Muscle of arm (tissue), 14 donors: ENCODE data around the gene DLX3. TPM values are rescaled to one million over a fixed set of nuclear protein-coding genes. Genes with fewer than 3 reads are reported as not detected.
"Not testable (repeated sequence)": the region's sequence is repeated elsewhere in the genome, so short reads cannot be mapped to it uniquely, and the experiment has no call there.

Experiments used
- DNase-seq: peaks from one replicate; pipeline ENCODE4 v3.0.0-alpha.2; 2013
- long read RNA-seq, 11 donors: transcript quantifications; one replicate each; lab custom pipeline, GENCODE V29; 2026
- polyA plus RNA-seq, 12 donors: library from polyadenylated mRNA; unstranded; fragments of 120-200 nt; gene quantifications; one replicate each; pipeline ENCODE4 v1.2.1, GENCODE V29; 2013; ENCODE audit not compliant: insufficient read length in 12 of 12

The DLX3 gene
- polyA plus RNA-seq: 1 to 10 TPM in 2 of 12 donors, under 1 TPM in 3, not detected in 7; 0.09 to 6.3 (median 0.42) TPM
- long read RNA-seq, donor 1, partial matches to known transcripts: 0 of 3 reads
- long read RNA-seq, donor 1, other reads (novel, unspliced or antisense): 0 of 3 reads
- long read RNA-seq, donor 2: 0 reads
- long read RNA-seq, donor 3: 0 reads
- long read RNA-seq, donor 4: 0 reads
- long read RNA-seq, donor 5: 0 reads
- long read RNA-seq, donor 6: 0 reads
- long read RNA-seq, donor 7: 0 reads
- long read RNA-seq, donor 8: 0 reads
- long read RNA-seq, donor 9: 0 reads
- long read RNA-seq, donor 10: 0 reads
- long read RNA-seq, donor 11: 0 reads

DNA sequence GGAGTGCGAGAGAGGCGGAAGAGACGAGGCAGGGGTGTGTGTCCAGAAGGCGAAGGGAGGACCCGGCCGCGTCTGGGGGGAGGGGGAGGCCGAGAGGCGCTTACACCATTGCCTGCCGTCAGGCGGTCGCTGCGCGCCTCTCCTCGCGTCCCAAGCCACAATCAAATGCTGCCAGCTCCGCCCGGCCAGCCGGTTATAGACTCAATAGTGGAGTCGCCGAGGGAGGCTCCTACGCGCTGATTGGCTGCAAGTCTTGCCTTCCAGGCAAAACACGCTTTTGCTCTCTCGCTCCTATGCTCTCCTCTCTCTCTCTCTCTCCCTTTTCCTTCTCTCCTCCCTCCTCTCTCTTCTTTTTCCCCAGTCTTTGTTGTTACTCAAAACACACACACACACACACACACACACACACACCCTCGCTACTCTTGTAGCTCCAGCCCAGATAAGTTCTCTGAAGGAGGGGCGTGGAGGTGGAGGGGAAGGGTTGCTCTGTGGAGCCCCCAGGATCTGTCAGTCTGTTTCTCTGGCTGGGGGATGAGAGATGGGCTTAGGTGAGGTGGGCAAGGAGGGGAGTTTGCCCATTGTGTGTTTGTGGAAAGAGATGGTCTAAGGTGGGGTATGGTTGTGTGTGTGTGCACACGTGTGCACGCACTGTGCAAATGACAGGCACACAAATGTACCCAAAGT, at the start of gene DLX3:
Gene DLX3 (minus strand): TSS at position 170 of the 684 bp plus-strand sequence. CDS start 226 bp downstream, outside the sequence.
- DNase-seq: no peak

DNA sequence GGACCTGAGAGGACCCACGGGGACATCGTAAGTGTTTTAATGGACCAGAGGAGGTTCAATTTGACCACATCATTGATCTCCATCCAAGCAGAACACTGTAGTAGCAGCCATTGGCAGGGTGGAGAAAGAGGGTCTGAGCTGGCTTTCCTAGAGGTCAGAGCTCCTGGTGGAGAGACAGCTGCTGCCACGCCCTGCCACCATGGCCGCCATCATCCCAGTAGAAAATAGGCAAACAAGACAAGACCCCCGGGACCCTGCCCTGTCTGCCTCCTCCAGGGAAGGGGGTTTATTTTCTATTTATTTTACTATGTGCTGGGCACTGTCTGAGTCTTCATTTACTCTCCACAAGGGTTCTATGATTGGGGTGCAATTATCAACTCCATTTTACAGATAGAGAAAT, 49.5 kb upstream of the DLX3 start:
- DNase-seq: no peak

DNA sequence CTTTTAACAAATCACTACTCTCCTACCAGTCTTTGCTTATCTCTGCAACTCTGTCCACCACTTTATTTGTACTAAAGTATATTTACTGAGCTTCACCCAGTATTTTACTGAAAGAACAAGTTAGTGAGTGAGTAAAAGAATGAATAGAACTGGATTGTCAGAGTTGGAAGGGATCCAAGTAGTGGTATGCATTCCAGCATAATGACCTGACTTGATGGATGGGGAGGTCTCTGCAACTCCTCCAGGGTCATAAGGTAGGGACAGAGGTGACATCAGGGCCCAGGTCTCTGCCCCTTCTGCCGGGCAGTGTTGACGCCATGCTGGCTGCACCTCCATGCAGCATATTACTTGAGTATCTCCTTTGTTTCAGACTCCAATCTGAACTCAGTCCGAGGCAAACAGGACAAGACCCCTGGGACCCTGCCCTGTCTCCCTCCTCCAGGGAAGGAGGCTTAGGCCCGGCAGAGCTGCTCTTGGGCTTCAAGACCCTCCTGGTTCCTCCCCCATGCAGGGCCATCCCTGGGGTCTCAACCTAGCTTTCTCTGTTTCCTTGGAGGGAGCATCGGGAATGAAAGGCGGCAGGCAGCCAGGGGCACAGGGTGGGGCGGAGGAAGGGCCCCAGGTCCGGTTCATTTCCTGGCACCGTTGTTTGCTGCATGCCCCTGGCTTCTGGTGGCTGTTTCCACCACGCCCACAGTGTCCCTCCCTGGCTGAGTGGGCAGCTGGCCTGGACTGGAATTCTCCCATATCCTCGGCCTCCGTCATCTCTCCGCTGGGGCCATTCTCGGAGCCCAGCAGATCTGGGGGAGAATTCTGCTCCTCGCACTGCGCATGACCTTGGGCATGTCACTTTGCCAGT, 48.5 kb upstream of the DLX3 start:
- DNase-seq: no peak

DNA sequence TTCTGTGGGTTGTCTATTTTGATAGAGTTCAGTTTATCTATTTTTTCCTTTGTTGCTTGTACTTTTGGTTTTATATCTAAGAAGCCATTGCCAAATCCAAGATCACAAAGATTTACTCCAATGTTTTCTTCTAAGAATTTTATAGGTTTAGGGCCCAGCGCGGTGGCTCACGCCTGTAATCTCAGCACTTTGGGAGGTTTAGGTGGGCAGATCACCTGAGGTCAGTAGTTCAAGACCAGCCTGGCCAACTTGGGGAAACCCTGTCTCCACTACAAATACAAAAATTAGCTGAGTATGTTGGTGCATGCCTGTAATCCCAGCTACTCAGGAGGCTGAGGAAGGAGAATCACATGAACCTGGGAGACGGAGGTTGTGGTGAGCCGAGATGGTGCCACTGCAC, 47.2 kb upstream of the DLX3 start:
- DNase-seq: no peak

DNA sequence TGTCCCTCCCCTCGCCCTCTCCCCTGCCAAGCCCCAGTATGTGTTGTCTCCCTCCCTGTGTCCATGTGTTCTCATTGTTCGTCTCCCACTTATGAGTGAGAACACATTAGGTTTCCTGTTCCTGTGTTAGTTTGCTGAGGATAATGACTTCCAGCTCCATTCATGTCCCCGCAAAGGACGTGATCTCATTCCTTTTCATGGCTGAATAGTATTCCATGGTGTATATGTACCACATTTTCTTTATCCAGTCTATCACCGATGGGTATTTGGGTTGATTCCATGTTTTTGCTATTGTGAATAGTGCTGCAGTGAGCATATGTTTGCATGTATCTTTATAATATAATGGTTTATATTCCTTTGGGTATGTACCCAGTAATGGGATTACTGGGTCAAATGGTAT, 45.5 kb upstream of the DLX3 start:
- DNase-seq: not testable (repeated sequence)

DNA sequence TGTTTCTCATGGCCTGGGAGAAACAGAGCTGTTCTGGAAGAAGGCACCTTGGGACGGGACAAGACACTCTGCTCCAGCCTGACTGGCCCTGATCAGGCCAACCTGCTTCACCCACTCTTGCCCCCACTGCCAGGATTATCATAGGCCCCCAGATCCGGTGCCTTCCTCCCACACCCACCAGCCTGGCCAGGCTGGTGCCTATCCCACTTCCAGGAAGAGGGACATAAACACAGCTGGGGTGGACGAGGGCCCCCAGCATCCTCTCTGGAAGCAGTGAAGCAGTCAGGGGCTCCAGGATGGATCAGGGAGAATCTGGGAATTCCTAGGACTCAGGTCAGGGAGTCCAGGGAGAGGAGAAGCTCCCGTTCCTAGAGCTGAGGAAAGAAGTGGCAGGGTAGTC, 44.0 kb upstream of the DLX3 start:
- DNase-seq: no peak

DNA sequence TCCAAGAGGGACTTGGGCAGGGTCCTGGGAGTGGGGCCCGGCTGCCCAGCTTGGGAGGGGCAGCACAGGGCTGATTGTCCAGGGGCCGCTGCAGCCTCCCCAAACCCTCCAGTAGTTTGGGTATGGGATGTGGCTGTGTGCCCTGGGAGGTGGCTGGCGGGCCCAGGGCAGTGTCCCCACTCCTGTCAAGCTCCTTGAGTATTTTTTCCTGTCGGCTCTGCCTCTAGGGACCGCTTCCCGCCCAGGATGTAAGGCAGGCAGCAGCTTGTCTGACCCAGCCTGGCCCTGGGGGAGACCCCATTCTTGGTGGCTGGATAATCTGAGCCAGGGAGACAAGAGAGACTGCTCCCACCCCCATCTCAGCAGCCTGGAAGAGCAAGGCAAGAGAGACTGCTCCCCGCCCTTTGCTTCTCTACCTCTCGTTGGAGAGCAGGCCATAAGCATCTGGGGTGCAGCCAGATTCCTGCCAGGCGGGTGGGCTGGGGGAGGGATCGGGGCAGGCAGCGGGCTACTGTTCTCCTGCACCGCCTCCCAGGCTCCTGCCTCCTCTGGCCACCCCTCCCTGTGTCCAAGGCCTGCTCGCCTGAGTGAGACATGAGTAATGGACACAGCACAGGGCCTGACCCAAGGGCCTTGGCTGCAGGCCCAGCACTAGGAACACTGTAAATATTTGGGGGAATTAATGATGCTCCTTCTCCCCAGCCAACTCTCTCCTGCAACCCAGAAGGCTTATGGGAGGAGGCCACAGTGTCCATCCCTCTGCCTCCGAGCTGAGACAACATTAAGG, 42.5 kb upstream of the DLX3 start:
- DNase-seq: no peak

DNA sequence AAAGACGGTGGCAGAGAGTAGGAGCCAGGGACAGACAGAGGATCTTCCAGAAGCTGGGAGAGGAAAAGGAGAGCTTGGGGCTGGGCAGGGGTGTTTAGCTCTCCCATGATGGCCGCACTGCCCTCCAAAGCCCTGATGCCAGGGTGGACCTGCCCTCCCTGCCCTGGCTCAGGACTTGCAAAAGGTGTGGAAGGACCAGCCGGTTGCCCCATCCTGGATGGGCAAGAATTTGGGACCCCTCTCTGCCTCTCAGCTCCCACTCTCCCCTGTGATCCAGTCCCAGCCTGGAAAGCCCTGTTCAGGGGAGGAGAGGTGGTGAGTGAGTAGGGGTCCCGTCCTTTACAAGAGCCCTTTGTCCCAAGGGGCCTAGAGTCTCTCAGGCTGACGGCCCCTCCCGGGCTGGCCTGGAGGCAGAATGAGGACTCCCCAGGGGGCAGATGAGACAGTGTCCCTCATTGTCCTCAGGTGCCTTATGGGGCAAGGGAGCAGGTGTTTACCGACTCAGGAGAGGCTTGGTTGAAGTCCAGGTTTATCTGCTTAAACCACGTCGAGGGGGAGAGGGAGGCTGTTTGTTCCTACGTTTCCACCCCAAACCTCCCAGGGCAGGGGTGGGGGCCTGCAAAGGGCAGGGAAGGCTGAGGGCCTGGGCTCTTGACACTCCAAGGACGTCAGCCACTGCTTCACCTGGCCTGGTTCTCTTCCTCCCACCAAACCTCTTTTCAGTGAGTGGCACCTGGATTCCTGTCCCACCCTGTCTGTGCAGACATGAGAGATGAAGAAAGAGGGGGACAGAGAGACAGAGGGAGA, 41.6 kb upstream of the DLX3 start:
- no peak for DNase-seq

DNA sequence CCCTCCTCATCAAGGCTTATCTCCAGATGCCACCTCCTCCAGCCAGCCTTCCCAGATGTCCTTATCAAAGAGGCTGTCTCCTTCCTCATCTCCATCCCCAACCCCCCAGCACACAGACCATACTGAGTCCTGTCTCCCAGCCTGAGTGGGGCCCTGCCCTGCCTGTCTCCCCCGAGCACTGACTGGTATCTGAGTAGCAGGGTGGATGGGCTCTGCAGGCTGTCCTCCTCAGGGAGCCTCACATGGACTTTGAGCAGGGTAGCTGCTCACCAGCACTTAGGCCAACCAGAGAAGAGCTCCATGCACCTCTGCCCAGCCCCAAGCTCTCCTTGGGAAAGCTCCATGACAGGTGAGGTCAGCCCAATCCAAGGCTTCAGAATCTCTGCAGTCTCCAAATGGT, 40.9 kb upstream of the DLX3 start:
- no peak for DNase-seq

DNA sequence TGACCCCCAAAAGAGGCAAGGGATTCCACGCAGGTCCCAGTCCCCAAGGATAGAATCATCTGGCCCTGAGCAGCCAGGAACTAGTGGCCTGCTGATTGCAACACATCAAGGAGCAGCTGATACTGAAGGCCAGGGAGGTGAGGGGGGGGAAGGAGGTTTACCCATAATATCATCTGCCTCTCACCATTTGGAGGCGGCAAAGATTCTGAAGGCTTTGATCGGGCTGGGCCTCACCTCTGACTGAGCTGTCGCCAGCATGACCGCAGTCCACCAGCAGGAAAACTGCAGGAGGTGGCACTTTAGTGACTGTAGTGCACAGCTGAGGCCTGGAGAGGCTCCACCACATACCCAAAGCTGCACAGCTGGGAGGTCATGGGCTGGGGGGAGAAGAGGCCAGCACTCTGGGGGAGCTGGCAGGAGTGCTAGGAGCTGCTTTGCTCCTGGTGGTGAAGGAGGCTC, 40.4 kb upstream of the DLX3 start:
- no peak for DNase-seq

DNA sequence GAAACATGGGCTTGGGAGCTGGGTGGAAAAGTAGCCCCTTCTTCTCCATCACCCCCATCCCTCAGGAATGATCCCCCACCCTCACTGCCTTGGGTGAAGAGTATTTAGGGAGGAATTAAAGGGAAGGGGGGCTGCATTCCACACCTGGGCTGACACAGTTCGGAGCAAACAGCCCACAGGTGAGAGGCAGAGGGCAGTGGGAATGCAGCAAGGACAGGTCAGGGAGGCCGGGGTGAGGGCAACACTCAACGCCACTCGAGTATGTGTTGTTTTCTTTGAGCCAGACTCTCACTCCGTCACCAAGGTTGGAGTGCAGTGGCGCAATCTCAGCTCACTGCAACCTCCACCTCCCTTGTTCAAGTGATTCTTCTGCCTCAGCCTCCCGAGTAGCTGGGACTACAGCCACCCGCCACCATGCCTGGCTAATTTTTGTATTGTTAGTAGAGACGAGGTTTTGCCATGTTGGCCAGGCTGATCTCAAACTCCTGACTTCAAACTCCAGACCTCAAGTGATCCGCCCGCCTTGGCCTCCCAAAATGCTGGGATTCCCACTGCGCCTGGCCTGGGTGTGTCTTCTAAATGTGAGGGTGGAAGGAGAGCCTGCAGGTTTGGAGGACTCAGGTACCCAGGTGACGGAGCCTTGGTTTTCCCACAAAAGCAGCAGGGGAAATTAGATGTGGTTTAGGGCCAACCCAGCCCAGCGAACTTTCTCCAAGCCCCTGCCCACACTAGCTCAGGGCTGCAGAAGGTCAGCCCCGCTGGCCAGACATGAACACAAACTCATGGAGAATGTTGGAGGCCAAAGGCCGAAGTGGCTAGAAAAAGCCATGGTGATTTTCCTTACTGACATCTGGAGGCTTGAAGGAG, 39.7 kb upstream of the DLX3 start:
- no peak for DNase-seq

DNA sequence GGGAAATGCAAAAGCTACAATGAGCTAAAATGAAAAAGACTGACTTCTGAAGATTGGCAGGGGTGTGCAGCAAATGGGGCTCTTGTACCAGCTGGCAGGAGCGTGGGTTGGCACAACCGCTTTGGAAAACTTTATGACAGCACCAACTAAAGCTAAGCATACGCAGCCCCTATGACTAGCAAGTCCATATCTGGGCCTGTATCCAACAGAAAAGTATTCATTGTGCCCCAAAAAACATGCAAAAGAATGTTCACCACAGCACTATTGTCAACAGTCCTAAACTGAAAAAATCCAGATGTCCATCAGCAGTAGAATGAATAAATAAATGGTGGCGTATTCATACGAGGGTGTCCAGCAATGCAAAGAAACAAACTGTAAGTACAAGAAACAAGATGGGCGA, 38.3 kb upstream of the DLX3 start:
- no peak for DNase-seq

DNA sequence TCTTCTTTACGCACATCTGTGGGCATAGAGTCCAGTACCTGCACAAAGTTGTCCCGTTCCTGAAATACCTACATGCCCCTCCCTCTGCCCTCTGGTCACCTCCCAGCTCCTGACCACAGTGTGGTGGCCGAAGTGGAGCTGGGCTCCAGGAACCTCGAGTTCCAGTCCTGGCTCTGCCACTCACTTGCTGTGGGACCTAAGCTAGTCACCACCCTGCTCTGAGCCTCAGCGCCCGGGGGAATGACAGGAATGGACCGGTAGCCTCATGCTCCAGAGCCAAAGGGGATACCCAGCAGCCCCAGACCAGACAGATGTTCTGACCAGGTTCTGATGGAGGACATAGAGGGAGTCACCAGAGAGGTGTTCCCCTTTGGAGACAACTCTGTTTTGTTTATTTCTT, 34.2 kb upstream of the DLX3 start:
- DNase-seq: no peak

DNA sequence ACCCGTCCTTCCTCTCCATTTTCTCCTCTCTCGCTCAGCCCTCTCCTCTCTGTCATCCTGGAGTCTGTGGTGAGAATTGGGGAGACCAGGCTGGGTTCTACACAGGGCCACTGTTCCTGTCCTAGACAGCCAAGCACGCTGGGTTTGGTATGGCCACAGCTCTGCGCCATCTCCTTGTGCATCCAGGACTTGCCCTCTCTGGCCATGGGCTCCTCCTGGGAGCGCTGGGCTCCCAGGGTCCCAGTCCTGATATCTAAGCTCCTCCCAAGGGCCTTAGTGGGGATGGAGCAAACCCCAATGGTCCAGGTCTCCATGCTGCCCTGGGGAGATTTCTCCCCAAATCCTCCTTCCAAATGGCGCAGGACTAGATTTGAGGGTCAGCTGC, 33.7 kb upstream of the DLX3 start:
- no peak for DNase-seq

DNA sequence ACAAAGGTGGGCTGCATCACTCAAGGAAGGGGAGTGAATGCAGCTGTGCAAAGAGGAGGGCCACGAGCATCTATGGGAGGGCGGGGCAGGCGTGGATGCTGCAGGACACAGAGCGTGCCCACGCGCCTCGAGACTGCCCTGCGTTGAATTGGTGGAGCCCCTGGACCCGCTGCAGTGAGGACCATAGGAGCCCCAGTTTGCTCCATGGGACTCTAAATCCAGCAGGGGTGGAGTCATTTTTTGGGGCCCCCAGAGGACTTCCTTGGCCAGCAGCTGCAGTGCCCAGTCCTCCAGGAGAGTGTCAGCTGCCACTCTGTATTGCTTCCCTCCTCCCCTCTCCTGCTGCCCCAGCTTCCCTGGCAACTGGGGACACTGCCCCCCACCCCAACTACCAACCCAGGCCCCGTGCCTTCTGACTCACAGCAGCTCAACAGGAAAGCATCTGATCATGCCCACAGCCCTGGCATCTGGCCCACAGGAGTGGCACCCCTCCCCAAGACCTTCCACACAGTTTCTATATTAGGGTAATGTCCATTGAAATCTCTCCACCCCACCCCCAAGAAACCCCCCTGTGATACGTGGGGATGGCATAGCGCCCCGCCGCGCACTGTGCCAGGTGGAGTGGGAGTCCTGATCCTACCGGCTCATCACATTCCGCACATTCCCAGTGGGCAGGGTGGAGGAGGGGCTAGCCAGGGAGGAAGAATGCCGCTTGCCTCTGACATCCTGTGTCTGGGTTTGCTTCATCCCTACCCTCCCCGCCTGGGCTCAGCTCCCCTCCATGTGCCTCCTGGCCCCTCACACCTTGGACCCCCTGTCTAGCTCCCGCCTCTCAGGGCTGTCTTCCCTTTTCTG, 33.1 kb upstream of the DLX3 start:
- no peak for DNase-seq

DNA sequence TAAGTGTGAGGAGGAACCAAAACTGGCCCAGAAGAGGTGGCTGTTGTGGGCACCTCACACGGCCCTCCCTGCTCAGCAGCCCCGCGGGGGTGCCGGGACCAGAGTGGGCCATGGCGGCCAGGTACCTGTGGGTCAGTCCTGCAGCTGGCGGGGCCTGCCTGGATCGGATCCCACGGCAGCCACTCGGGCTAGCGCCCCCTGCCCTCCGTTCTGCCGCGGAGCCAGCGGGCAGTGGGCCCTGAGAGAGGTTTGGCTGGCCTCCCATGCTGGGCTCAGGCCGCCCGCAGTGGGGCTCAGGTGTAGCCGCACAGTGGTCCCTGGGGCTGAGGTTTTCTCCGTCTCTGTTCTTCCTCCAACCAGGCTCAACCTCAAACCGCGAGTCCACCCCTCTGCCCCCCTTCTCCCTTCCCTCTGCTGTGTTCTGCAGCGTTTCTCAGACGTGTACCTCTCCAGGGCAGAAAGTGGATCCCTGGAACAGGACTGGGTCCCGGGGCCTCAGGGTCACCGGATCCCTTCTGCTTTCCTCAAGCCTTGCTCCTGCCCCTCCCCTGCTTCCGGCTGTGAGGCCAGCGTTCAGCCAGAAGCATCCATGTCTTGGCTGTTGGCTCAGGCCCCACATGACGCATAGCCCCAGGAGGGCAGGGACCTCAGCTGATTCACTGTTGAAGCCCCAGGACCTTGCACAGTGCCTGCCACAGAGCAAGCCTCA, 32.3 kb upstream of the DLX3 start:
- DNase-seq: no peak

DNA sequence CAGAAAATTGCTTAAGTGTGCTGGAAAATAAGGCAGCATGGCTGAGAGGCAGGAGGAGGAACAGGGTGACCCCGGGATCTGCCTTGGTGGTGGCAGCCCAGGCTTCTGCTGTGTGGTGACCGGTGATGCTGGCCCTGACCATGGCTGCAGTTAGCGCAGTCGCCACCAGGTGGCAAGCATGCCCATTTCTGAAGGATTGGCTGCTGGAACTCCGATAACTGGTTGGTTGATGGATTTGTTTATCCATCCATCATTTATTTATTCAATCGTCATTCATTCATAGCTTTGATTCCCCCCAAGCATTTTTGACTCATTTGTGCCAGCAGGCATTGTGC, 31.8 kb upstream of the DLX3 start:
- peak; percentile 86 for DNase-seq

DNA sequence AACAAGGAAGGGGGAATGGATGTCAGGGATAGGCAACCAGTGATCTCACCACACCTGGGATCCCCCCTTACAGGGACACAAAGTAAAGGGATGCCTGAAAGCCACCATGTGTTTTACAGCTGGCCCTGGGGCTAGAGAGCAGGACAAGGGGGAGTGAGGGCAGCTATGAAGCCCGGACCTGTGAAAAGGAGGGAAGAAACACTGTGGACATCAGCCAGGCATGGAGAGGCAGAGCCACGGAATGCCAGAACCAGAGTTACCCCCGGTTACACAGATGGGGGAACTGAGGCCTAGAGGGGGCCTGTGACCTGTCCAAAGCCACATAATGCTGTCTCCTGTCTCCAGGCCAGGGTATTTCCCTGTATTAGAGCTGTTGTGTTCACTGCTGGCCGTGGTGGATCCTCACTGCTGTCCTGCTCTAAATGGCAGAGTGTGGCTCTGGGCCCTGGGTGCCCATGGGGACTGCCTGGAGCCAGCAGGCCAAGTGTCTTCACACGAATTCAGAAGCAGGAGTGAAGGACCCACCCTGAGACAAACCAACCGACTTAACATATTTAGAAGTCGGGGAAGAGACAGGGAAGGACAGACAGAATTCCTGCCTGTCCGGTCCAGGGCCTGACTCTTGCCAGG, 31.1 kb upstream of the DLX3 start:
- DNase-seq: no peak
